ENCODE measurements around the gene LECT2.

DNA sequence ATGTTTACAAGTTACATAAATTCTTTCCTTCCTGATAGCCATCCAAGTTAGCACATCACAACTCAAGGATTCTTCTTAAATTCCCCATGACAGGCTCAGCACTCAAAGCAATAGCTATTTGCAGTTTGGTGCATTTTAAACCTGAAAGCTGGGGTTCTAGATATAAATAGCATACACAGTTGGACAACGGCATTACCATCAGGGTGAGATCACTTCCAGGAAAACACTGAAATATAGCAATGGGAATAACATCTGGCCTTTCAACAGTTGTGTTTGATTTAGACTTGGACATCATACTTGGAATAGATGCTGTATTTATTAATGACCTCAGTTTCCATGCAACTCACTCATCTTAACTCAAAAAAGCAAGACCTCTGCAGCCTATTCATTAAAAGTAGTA is 24.7 kb upstream of the LECT2 start:
- TF ChIP-seq, protein P1, sequence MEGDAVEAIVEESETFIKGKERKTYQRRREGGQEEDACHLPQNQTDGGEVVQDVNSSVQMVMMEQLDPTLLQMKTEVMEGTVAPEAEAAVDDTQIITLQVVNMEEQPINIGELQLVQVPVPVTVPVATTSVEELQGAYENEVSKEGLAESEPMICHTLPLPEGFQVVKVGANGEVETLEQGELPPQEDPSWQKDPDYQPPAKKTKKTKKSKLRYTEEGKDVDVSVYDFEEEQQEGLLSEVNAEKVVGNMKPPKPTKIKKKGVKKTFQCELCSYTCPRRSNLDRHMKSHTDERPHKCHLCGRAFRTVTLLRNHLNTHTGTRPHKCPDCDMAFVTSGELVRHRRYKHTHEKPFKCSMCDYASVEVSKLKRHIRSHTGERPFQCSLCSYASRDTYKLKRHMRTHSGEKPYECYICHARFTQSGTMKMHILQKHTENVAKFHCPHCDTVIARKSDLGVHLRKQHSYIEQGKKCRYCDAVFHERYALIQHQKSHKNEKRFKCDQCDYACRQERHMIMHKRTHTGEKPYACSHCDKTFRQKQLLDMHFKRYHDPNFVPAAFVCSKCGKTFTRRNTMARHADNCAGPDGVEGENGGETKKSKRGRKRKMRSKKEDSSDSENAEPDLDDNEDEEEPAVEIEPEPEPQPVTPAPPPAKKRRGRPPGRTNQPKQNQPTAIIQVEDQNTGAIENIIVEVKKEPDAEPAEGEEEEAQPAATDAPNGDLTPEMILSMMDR (IDR thresholded peaks at IDR 0.05): no peak
- TF ChIP-seq POLR2AphosphoS5 (IDR thresholded peaks at IDR 0.05; ENCODE audit: low read depth, low read length) (no peak), SIN3A (IDR thresholded peaks at IDR 0.05; ENCODE audit: borderline replicate concordance, insufficient read depth, low read depth, low read length) (no peak)
